NCI-H526 treated with DMSO at 0.1 percent for 48 hours (cell line): ENCODE data around the gene PTPRJ.
A peak's percentile ranks its signal among the peaks of the same experiment; 100 is the strongest.

Source experiments
- DNase-seq: peaks from one replicate; lab custom pipeline; 2025; lab: John Stamatoyannopoulos, UW

The PTPRJ gene

GRCh38 chr11:48040830-48041444, 60.6 kb downstream of the PTPRJ start:
- DNase-seq = no peak

GRCh38 chr11:48041877-48042695, 61.7 kb downstream of the PTPRJ start:
- DNase-seq = peak; percentile 17

- DNase-seq = no peak
Observed at GRCh38 chr11:48043111-48043990, 63.0 kb downstream of the PTPRJ start.

- DNase-seq = no peak
Observed at GRCh38 chr11:48043991-48044512, 63.7 kb downstream of the PTPRJ start.

- DNase-seq = no peak
Observed at GRCh38 chr11:48044577-48044976, 64.2 kb downstream of the PTPRJ start.

- DNase-seq = no peak
Observed at GRCh38 chr11:48045536-48045935, 65.2 kb downstream of the PTPRJ start.

GRCh38 chr11:48047616-48048015, 67.3 kb downstream of the PTPRJ start:
- no peak for DNase-seq

- no peak for DNase-seq
Observed at GRCh38 chr11:48049036-48049435, 68.7 kb downstream of the PTPRJ start.

GRCh38 chr11:48050304-48050703, 69.9 kb downstream of the PTPRJ start:
- no peak for DNase-seq

- no peak for DNase-seq
Observed at GRCh38 chr11:48051217-48051830, 71.0 kb downstream of the PTPRJ start.

GRCh38 chr11:48052183-48053044, 72.1 kb downstream of the PTPRJ start:
- no peak for DNase-seq

GRCh38 chr11:48054994-48055291, 74.6 kb downstream of the PTPRJ start:
- no peak for DNase-seq

GRCh38 chr11:48055292-48056132, 75.2 kb downstream of the PTPRJ start:
- DNase-seq = peak; percentile 51

- no peak for DNase-seq
Observed at GRCh38 chr11:48056325-48057183, 76.2 kb downstream of the PTPRJ start.

- no peak for DNase-seq
Observed at GRCh38 chr11:48058064-48058463, 77.7 kb downstream of the PTPRJ start.

- no peak for DNase-seq
Observed at GRCh38 chr11:48058788-48059187, 78.4 kb downstream of the PTPRJ start.

GRCh38 chr11:48062649-48063048, 82.3 kb downstream of the PTPRJ start:
- no peak for DNase-seq

- DNase-seq = no peak
Observed at GRCh38 chr11:48063424-48063978, 83.1 kb downstream of the PTPRJ start.

- DNase-seq = no peak
Observed at GRCh38 chr11:48064306-48064705, 83.9 kb downstream of the PTPRJ start.
